GM12878 (cell line): ENCODE results near the gene PLEKHG4B. TPM values are rescaled to one million over a fixed set of nuclear protein-coding genes. Genes with fewer than 3 reads are reported as not detected.
A peak's percentile ranks its signal among the peaks of the same experiment; 100 is the strongest.

ENCODE experiments used
- ATAC-seq: fragments of 200-7000 bp; cut with Tn5 transposase; 3 replicates; pipeline ENCODE4 v1.9.1; 2020; ENCODE audit warnings: mild to moderate bottlenecking, moderate library complexity
- BruUV-seq: library from RNA; stranded (reverse); fragments of 400-500 nt; replicated peaks from 2 replicates; lab custom pipeline; 2021; lab: Mats Ljungman, UMichigan
- CTCF ChIA-PET: fragments of 300-600 bp; sonication (Branson Sonifier 250); formaldehyde crosslinking; extraction: SDS; loops from one replicate; lab custom pipeline; 2021; ENCODE audit warnings: inconsistent platforms; lab: Yijun Ruan, JAX
- POLR2A ChIA-PET: fragments of 350-600 bp; formaldehyde crosslinking; extraction: SDS; loops from one replicate; lab custom pipeline; 2021; ENCODE audit warnings: inconsistent platforms; lab: Charles Lee
- RAD21 ChIA-PET: fragments of 300-600 bp; sonication (Branson Sonifier 250); formaldehyde crosslinking; loops from one replicate; lab custom pipeline; 2023; ENCODE audit warnings: antibody characterized with exemption; ENCODE audit not compliant: unreplicated experiment; lab: Charles Lee
- SMC1A ChIA-PET: fragments of 300-600 bp; sonication (Branson Sonifier 250); formaldehyde crosslinking; loops from one replicate; lab custom pipeline; 2023; ENCODE audit not compliant: unreplicated experiment, uncharacterized antibody; lab: Charles Lee
- DNase-seq: peaks from one replicate; pipeline ENCODE4 v3.0.0-alpha.2; 2011; ENCODE audit warnings: low read depth, low spot score
- FAIRE-seq: peaks from 3 replicates; lab custom pipeline; 2011; peaks lifted over from hg19 to GRCh38; lab: Jason Lieb, UNC
- H2AFZ ChIP-seq: 2 replicates; pipeline ENCODE4 v1.6.0; 2011; ENCODE audit warnings: low read depth, low read length, control low read depth; ENCODE audit not compliant: control insufficient read depth
- H3K27ac ChIP-seq: 2 replicates; pipeline ENCODE4 v1.5.1; 2011; ENCODE audit warnings: control low read depth; ENCODE audit not compliant: control insufficient read depth, insufficient read depth
- H3K27me3 ChIP-seq, 2 experiments: replicated peaks in 1 of 2; 2 replicates each; pipeline versions ENCODE4 v1.6.0 to v1.6.1; 2011; ENCODE audit warnings: low read length in 1 of 2; ENCODE audit not compliant: control insufficient read depth in 2 of 2, insufficient read depth in 2 of 2
- H3K36me3 ChIP-seq, 2 experiments: 2 replicates each; pipeline ENCODE4 v1.5.1; 2011; ENCODE audit warnings: low read length in 1 of 2; ENCODE audit not compliant: control insufficient read depth in 2 of 2, insufficient read depth in 2 of 2
- H3K4me1 ChIP-seq: 2 replicates; pipeline ENCODE4 v1.6.1; 2011; ENCODE audit warnings: mild to moderate bottlenecking, low read length, moderate library complexity, mixed read lengths; ENCODE audit not compliant: control insufficient read depth, insufficient read depth
- H3K4me2 ChIP-seq: 2 replicates; pipeline ENCODE4 v1.6.0; 2011; ENCODE audit warnings: control low read depth; ENCODE audit not compliant: control insufficient read depth, insufficient read depth
- H3K4me3 ChIP-seq: fragments of 200-600 bp; sonication (generic); 2 replicates; pipeline ENCODE4 v1.5.1; 2016
- H3K79me2 ChIP-seq: 2 replicates; pipeline ENCODE4 v1.6.0; 2011; ENCODE audit warnings: low read length; ENCODE audit not compliant: control insufficient read depth, insufficient read depth
- H3K9ac ChIP-seq: 2 replicates; pipeline ENCODE4 v1.8.0; 2011; ENCODE audit warnings: low read length, control low read depth, mixed read lengths; ENCODE audit not compliant: control insufficient read depth, insufficient read depth
- H3K9me3 ChIP-seq: replicated peaks from 3 replicates; pipeline ENCODE4 v1.5.1; 2011; ENCODE audit warnings: mild to moderate bottlenecking, low read length; ENCODE audit not compliant: control insufficient read depth, insufficient read depth
- H4K20me1 ChIP-seq: 2 replicates; pipeline ENCODE4 v1.6.0; 2011; ENCODE audit not compliant: control insufficient read depth, insufficient read depth
- KLF5 ChIP-seq: fragments of 450-650 bp; IDR thresholded peaks from 2 replicates; pipeline ENCODE4 v1.6.1; 2014; ENCODE audit warnings: mild to moderate bottlenecking; ENCODE audit not compliant: partially characterized antibody
- MYB ChIP-seq: fragments of 150-350 bp; IDR thresholded peaks from 2 replicates; pipeline ENCODE4 v1.6.1; 2014; ENCODE audit warnings: mild to moderate bottlenecking, low read depth, low read length, borderline replicate concordance
- ZZZ3 ChIP-seq: IDR thresholded peaks from 2 replicates; pipeline ENCODE4 v1.6.1; 2011; ENCODE audit warnings: low read depth; ENCODE audit not compliant: control insufficient read depth, insufficient read length
- whole genome bisulfite sequencing: methylation state at CpG from one replicate; pipeline ENCODE4 v1.1.6; 2016; ENCODE audit warnings: low lambda C conversion rate; ENCODE audit not compliant: insufficient replicate concordance, insufficient coverage; ENCODE audit errors: missing lambda C conversion rate; 5-methylcytosine and 5-hydroxymethylcytosine counted together
- in situ Hi-C: fragments of 300-500 bp; cut with MboI; formaldehyde crosslinking; loops from 9 replicates; pipeline ENCODE4 v1.14.3; 2018; ENCODE audit warnings: mixed read lengths
- intact Hi-C: fragments of 100-400 bp; cut with micrococcal nuclease; formaldehyde crosslinking; loops from one replicate; pipeline ENCODE4 v1.14.2; 2022; ENCODE audit not compliant: unreplicated experiment
- polyA plus RNA-seq, 11 experiments: library from polyadenylated mRNA; depleted of rRNA in 4 of 11; unstranded in 6 of 11; stranded (reverse) in 5 of 11; fragments of >200 nt; fragmentation: Nextera tagmentation in 4 of 11; fragmentation: Illumina TruSeq in 1 of 11; extraction: Ambion mirVana in 4 of 11; extraction: Trizol in 1 of 11; gene quantifications; 1 replicate in 1 of 11; 2 replicates in 10 of 11; pipeline versions ENCODE4 v1.2.1 to v1.2.3, GENCODE V29; 2011 to 2016; ENCODE audit warnings: inconsistent platforms in 2 of 11, missing spikeins in 2 of 11, low read depth in 1 of 11
- total RNA-seq, 4 experiments: library from RNA; depleted of rRNA in 3 of 4; stranded (reverse); fragments of >200 nt in 3 of 4; fragmentation: Illumina TruSeq in 1 of 4; extraction: Trizol in 1 of 4; gene quantifications; 2 replicates each; pipeline versions ENCODE4 v1.2.1 to v1.2.3, GENCODE V29; 2013 to 2021
- TF ChIP-seq, protein P1 (sequence below): IDR thresholded peaks from 2 replicates; pipeline ENCODE4 v1.6.1; 2011; ENCODE audit warnings: low read depth, mild to moderate bottlenecking, low read length, moderate library complexity, borderline replicate concordance; ENCODE audit errors: extremely low read depth
- TF ChIP-seq, protein P2 (sequence below): IDR thresholded peaks from 2 replicates; pipeline ENCODE4 v1.6.1; 2012; ENCODE audit warnings: low read depth, low read length, improper control_type of control experiment
- TF ChIP-seq, protein P3 (sequence below): IDR thresholded peaks from 2 replicates; pipeline ENCODE4 v1.6.1; 2011; ENCODE audit warnings: borderline replicate concordance, low read depth, mild to moderate bottlenecking, moderate library complexity, low read length; ENCODE audit not compliant: insufficient read depth, poor library complexity, severe bottlenecking

Gene PLEKHG4B
- total and polyA plus RNA-seq, 10 of the 15 experiments (the other 5 are each of a cell fraction or from before 2014, with no cell fraction given): under 0.01 to 0.05 (median 0.01) TPM; not detected in 6

DNA sequence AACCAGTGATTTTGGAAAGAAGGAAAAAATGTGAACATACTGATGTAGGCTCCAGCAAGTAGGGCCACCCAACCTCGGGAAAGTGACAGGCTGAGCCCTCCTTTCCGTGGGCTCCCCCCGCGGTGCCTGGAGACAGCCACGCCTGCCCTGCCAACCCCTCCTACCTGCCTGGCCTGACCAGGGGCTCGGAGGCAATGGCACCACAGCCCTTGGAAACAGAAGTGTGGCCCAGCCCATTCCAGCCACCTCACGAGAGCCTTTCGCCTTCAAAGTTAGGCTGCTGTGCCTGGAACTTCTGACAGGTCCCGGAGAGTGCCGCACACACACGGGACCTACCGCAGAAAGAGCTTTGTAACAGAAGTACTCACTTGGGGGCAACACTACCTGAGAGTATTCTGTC lies 49.8 kb downstream of the PLEKHG4B start:
- ChIA-PET RAD21 (no interaction called here), SMC1A (no interaction called here), CTCF (no interaction called here), POLR2A (no interaction called here)
- DNase-seq (no peak), ATAC-seq (no peak), FAIRE-seq (no peak)
- Histone ChIP-seq H3K36me3 (no peaks in the 10 kb centered on the region), H2AFZ (no peak overlapping the region), H3K9ac (no peak overlapping the region), H3K27ac (no peak overlapping the region), H3K4me3 (no peak overlapping the region), H3K27me3 (no peaks in the 10 kb centered on the region)
- WGBS: 66% methylated on average over 12 of the region's 12 CpGs
- intact Hi-C loops: no loop called here
- TF ChIP-seq ZZZ3: no peak
- TF ChIP-seq, protein P1, sequence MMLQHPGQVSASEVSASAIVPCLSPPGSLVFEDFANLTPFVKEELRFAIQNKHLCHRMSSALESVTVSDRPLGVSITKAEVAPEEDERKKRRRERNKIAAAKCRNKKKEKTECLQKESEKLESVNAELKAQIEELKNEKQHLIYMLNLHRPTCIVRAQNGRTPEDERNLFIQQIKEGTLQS: no peak
- TF ChIP-seq, protein P2, sequence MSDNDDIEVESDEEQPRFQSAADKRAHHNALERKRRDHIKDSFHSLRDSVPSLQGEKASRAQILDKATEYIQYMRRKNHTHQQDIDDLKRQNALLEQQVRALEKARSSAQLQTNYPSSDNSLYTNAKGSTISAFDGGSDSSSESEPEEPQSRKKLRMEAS: no peak
- TF ChIP-seq, all 136 proteins: peak for 0
- no peaks in the 10 kb centered on the region for H4K20me1 ChIP-seq
- H3K4me1 ChIP-seq: no peaks in the 10 kb centered on the region
- no TSS peak for BruUV-seq
- in situ Hi-C loops: no loop called here
- no peaks in the 10 kb centered on the region for H3K79me2 ChIP-seq
- H3K4me2 ChIP-seq: no peak overlapping the region
- H3K9me3 ChIP-seq: no peaks in the 10 kb centered on the region; the same call in 2 of the 3 replicates

DNA sequence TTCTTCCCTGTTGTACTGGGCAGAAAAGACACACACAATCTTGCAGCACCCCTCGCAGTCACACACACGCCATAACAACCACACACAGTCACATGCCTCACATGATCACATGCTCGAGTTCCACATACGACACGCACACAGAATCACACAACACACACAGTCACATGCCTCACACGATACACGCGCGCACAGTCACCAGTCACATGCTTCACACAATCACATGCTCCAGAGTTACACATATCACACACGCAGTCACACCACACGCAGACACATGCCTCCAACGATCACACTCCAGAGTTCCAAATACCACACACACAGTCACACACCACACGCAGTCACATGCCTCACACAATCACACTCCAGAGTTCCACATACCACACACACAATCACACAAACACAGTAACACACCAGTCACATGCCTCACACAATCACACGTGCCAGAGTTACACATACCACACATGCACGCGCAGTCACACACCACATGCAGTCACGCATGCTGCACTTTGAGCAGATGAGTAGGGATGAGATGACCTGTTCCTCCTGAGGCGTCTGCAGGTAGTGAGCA lies 50.4 kb downstream of the PLEKHG4B start:
- Histone ChIP-seq H3K9ac (no peak overlapping the region), H3K27me3 (no peaks in the 10 kb centered on the region), H3K36me3 (no peaks in the 10 kb centered on the region), H3K4me2 (no peak overlapping the region)
- CTCF ChIA-PET: no interaction called here
- no peak for TF ChIP-seq MYB
- TF ChIP-seq KLF5: no peak
- TF ChIP-seq, protein P3, sequence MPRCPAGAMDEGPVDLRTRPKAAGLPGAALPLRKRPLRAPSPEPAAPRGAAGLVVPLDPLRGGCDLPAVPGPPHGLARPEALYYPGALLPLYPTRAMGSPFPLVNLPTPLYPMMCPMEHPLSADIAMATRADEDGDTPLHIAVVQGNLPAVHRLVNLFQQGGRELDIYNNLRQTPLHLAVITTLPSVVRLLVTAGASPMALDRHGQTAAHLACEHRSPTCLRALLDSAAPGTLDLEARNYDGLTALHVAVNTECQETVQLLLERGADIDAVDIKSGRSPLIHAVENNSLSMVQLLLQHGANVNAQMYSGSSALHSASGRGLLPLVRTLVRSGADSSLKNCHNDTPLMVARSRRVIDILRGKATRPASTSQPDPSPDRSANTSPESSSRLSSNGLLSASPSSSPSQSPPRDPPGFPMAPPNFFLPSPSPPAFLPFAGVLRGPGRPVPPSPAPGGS: peak; percentile 50
- TF ChIP-seq, all 136 proteins: peak for 1
- 58% methylated on average over 18 of the region's 18 CpGs for WGBS
- intact Hi-C loops (no loop called here), in situ Hi-C loops (no loop called here)
- ATAC-seq (no peak), DNase-seq (no peak), FAIRE-seq (no peak)
- Histone ChIP-seq H4K20me1 (no peaks in the 10 kb centered on the region), H3K27ac (no peak overlapping the region), H3K4me3 (no peak overlapping the region), H3K79me2 (no peaks in the 10 kb centered on the region), H2AFZ (no peak overlapping the region), H3K9me3 (peaks cover 2% of the 10 kb centered on the region; the same call in 2 of the 3 replicates), H3K4me1 (no peaks in the 10 kb centered on the region)
- ChIA-PET POLR2A (no interaction called here), SMC1A (no interaction called here), RAD21 (no interaction called here)
- BruUV-seq: no TSS peak
